WTC11 (cell line): ENCODE measurements around the gene SAMD9. TPM values are rescaled to one million over a fixed set of nuclear protein-coding genes. Genes with fewer than 3 reads are reported as not detected.
"Not testable (repeated sequence)": the region's sequence is repeated elsewhere in the genome, so short reads cannot be mapped to it uniquely, and the experiment has no call there.

Experiments
- ATAC-seq: fragments of 200-7000 bp; cut with Tn5 transposase; 2 replicates; pipeline ENCODE4 v1.10.0; 2021; ENCODE audit warnings: mild to moderate bottlenecking, moderate library complexity
- CTCF ChIA-PET: fragments of 300-600 bp; sonication (Branson Sonifier 250); formaldehyde crosslinking; loops from one replicate; lab custom pipeline; 2021; ENCODE audit warnings: antibody characterized with exemption; lab: Charles Lee
- POLR2A ChIA-PET: fragments of 350-600 bp; sonication (Branson Sonifier 250); formaldehyde crosslinking; loops from one replicate; lab custom pipeline; 2021; ENCODE audit warnings: antibody characterized with exemption; lab: Charles Lee
- DNase-seq: peaks from one replicate; pipeline ENCODE4 v3.0.0; 2021; ENCODE audit warnings: low spot score
- H3K27ac Mint-ChIP-seq: 2 replicates; pipeline ENCODE4 v1.8.0; 2021; ENCODE audit warnings: mixed read lengths
- H3K27me3 Mint-ChIP-seq: 2 replicates; pipeline ENCODE4 v1.8.0; 2021; ENCODE audit warnings: low read depth, mild to moderate bottlenecking, moderate library complexity, mixed read lengths
- H3K36me3 Mint-ChIP-seq: 2 replicates; pipeline ENCODE4 v1.8.0; 2021; ENCODE audit warnings: mixed read lengths
- H3K4me1 Mint-ChIP-seq: 2 replicates; pipeline ENCODE4 v1.8.0; 2022; ENCODE audit warnings: mixed read lengths
- H3K4me3 Mint-ChIP-seq: 2 replicates; pipeline ENCODE4 v1.8.0; 2021; ENCODE audit warnings: mild to moderate bottlenecking, moderate library complexity, mixed read lengths
- H3K9me3 Mint-ChIP-seq: 2 replicates; pipeline ENCODE4 v1.8.0; 2021; ENCODE audit warnings: mixed read lengths
- AFF4 ChIP-seq: sonication (generic); formaldehyde crosslinking; IDR thresholded peaks from 2 replicates; pipeline ENCODE4 v1.8.1; 2023; ENCODE audit warnings: mild to moderate bottlenecking, missing genetic modification reagents, borderline replicate concordance
- ATF1 ChIP-seq: sonication (generic); formaldehyde crosslinking; IDR thresholded peaks from 2 replicates; pipeline ENCODE4 v1.8.1; 2023; ENCODE audit warnings: mild to moderate bottlenecking, moderate library complexity, missing genetic modification reagents
- ATF3 ChIP-seq: sonication (generic); formaldehyde crosslinking; conservative IDR thresholded peaks from 2 replicates; pipeline ENCODE4 v1.8.1; 2022; ENCODE audit warnings: mild to moderate bottlenecking, missing genetic modification reagents
- CTCF ChIP-seq: fragments of 200-600 bp; IDR thresholded peaks from 2 replicates; pipeline ENCODE4 v1.8.0; 2022; ENCODE audit warnings: antibody characterized with exemption
- ESRRA ChIP-seq: sonication (generic); formaldehyde crosslinking; IDR thresholded peaks from 2 replicates; pipeline ENCODE4 v1.8.1; 2022; ENCODE audit warnings: mild to moderate bottlenecking, missing genetic modification reagents, borderline replicate concordance
- GTF2I ChIP-seq: fragments of 250-450 bp; sonication (Bioruptor Pico); conservative IDR thresholded peaks from 2 replicates; pipeline ENCODE4 v1.4.0; 2021; ENCODE audit warnings: mild to moderate bottlenecking
- NFATC4 ChIP-seq: fragments of 250-450 bp; sonication (Bioruptor Pico); IDR thresholded peaks from 2 replicates; pipeline ENCODE4 v1.9.0; 2021; ENCODE audit warnings: mild to moderate bottlenecking
- NFE2L1 ChIP-seq: sonication (generic); formaldehyde crosslinking; IDR thresholded peaks from 2 replicates; pipeline ENCODE4 v1.8.1; 2023; ENCODE audit warnings: missing genetic modification reagents
- SMAD4 ChIP-seq: sonication (generic); formaldehyde crosslinking; IDR thresholded peaks from 2 replicates; pipeline ENCODE4 v1.8.0; 2022; ENCODE audit warnings: mild to moderate bottlenecking, missing genetic modification reagents
- ZNF121 ChIP-seq: sonication (generic); formaldehyde crosslinking; IDR thresholded peaks from 2 replicates; pipeline ENCODE4 v1.8.0; 2023; ENCODE audit warnings: missing genetic modification reagents
- ZNF423 ChIP-seq: fragments of 250-450 bp; sonication (Bioruptor Pico); IDR thresholded peaks from 2 replicates; pipeline ENCODE4 v2.1.2; 2022; ENCODE audit warnings: mild to moderate bottlenecking, moderate library complexity
- ZNF532 ChIP-seq: fragments of 250-450 bp; sonication (Bioruptor Pico); IDR thresholded peaks from 2 replicates; pipeline ENCODE4 v1.9.0; 2021; ENCODE audit warnings: mild to moderate bottlenecking, borderline replicate concordance
- total RNA-seq: library from RNA; stranded (reverse); gene quantifications from 3 replicates; pipeline ENCODE4 v1.2.3, GENCODE V29; 2021
- TF ChIP-seq, protein P1 (sequence below): sonication (generic); formaldehyde crosslinking; IDR thresholded peaks from 2 replicates; pipeline ENCODE4 v1.8.0; 2023; ENCODE audit warnings: missing genetic modification reagents
- TF ChIP-seq, protein P2 (sequence below): sonication (generic); formaldehyde crosslinking; IDR thresholded peaks from 2 replicates; pipeline ENCODE4 v1.8.0; 2022; ENCODE audit warnings: mild to moderate bottlenecking, missing genetic modification reagents

The SAMD9 gene
- total RNA-seq, 1 experiment from 2014 or later: 0.11 TPM

- DNase-seq (no peak), ATAC-seq (no peak)
- Mint-ChIP-seq H3K9me3 (no peaks in the 10 kb centered on the region; the same call in 1 of the 2 replicates), H3K27ac (no peak overlapping the region), H3K4me1 (no peaks in the 10 kb centered on the region), H3K4me3 (no peak overlapping the region), H3K36me3 (no peaks in the 10 kb centered on the region), H3K27me3 (no peaks in the 10 kb centered on the region; the same call in 1 of the 2 replicates)
- TF ChIP-seq ATF1 (CRISPR knock-in tag): no peak
- TF ChIP-seq AFF4: no peak
- TF ChIP-seq ZNF423 (CRISPR knock-in tag): no peak
- no peak for TF ChIP-seq NFATC4
- TF ChIP-seq ESRRA (CRISPR knock-in tag): no peak
- TF ChIP-seq ZNF121 (CRISPR knock-in tag): no peak
- no peak for TF ChIP-seq ZNF532 (CRISPR knock-in tag)
- TF ChIP-seq NFE2L1: no peak
- TF ChIP-seq, protein P1, sequence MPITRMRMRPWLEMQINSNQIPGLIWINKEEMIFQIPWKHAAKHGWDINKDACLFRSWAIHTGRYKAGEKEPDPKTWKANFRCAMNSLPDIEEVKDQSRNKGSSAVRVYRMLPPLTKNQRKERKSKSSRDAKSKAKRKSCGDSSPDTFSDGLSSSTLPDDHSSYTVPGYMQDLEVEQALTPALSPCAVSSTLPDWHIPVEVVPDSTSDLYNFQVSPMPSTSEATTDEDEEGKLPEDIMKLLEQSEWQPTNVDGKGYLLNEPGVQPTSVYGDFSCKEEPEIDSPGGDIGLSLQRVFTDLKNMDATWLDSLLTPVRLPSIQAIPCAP (CRISPR knock-in tag): no peak
- ChIA-PET CTCF (interaction anchor here (0.6 kb wide), 1 partner anchor 337 kb away, joined by 3 read pairs; no protein-coding TSS in a partner anchor), POLR2A (no interaction called here)
These were observed 57.8 kb downstream of the SAMD9 start for GRCh38 chr7:93060025-93060424.

DNA sequence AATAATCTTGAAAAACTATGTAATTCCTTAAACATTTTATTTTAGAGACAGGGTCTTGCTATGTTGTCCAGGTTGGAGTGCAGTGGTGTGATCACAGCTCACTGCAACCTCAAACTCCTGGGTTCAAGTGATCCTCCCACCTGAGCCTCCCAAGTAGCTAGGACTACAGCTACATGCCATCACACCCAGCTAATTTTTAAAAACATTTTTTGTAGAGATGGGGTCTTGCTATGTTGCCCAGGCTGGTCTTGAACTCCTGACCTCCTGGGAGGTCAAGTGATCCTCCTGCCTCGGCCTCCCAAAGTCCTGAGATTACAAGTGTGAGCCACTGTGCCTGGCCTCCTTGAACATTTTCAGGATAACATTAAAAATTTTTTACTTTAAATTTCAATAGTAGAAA lies 61.2 kb downstream of the SAMD9 start:
- DNase-seq, H3K9me3 Mint-ChIP-seq, H3K36me3 Mint-ChIP-seq, H3K27me3 Mint-ChIP-seq, H3K27ac Mint-ChIP-seq, ATAC-seq, H3K4me3 Mint-ChIP-seq, H3K4me1 Mint-ChIP-seq, POLR2A ChIA-PET, CTCF ChIA-PET: not testable (repeated sequence)
- peak; percentile 96 for TF ChIP-seq GTF2I (CRISPR knock-in tag)

- TF ChIP-seq CTCF (peak; percentile 43), SMAD4 (CRISPR knock-in tag) (no peak), AFF4 (no peak), ATF3 (CRISPR knock-in tag) (no peak)
- TF ChIP-seq, protein P2, sequence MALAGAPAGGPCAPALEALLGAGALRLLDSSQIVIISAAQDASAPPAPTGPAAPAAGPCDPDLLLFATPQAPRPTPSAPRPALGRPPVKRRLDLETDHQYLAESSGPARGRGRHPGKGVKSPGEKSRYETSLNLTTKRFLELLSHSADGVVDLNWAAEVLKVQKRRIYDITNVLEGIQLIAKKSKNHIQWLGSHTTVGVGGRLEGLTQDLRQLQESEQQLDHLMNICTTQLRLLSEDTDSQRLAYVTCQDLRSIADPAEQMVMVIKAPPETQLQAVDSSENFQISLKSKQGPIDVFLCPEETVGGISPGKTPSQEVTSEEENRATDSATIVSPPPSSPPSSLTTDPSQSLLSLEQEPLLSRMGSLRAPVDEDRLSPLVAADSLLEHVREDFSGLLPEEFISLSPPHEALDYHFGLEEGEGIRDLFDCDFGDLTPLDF (CRISPR knock-in tag): no peak
- ChIA-PET POLR2A (no interaction called here), CTCF (no interaction called here)
- DNase-seq (no peak), ATAC-seq (peak; percentile 66)
- no peaks in the 10 kb centered on the region for H3K9me3 Mint-ChIP-seq
- H3K27ac Mint-ChIP-seq: no peak overlapping the region
- no peaks in the 10 kb centered on the region for H3K4me1 Mint-ChIP-seq
- no peaks in the 10 kb centered on the region for H3K36me3 Mint-ChIP-seq
- H3K27me3 Mint-ChIP-seq: no peaks in the 10 kb centered on the region; the same call in 1 of the 2 replicates
- H3K4me3 Mint-ChIP-seq: no peak overlapping the region
These were observed 62.2 kb downstream of the SAMD9 start for GRCh38 chr7:93055543-93056107.
